NCI-H774 (cell line): Measurements from ENCODE around the gene MAP2K7.
"Not testable (repeated sequence)": the region's sequence is repeated elsewhere in the genome, so short reads cannot be mapped to it uniquely, and the experiment has no call there.

Experiments
- DNase-seq: peaks from one replicate; lab custom pipeline; 2025; lab: John Stamatoyannopoulos, UW

MAP2K7 gene

GRCh38 chr19:7908078-7908699 lies 4.5 kb downstream of the MAP2K7 start:
- no peak for DNase-seq

- DNase-seq = no peak
These were observed 5.2 kb downstream of the MAP2K7 start for GRCh38 chr19:7908742-7909461.

- DNase-seq = no peak
These were observed 5.9 kb downstream of the MAP2K7 start for GRCh38 chr19:7909471-7910067.

- no peak for DNase-seq
These were observed 6.9 kb downstream of the MAP2K7 start for GRCh38 chr19:7910321-7911161.

GRCh38 chr19:7911508-7912143 lies 7.9 kb downstream of the MAP2K7 start:
- no peak for DNase-seq

GRCh38 chr19:7912144-7912696 lies 8.5 kb downstream of the MAP2K7 start:
- DNase-seq = no peak

GRCh38 chr19:7912697-7913564 lies 9.3 kb downstream of the MAP2K7 start:
- DNase-seq = no peak

- no peak for DNase-seq
These were observed 10.0 kb downstream of the MAP2K7 start for GRCh38 chr19:7913652-7914051.

- no peak for DNase-seq
These were observed 10.4 kb downstream of the MAP2K7 start for GRCh38 chr19:7914099-7914498.

GRCh38 chr19:7914598-7915045 lies 10.9 kb downstream of the MAP2K7 start, which contains the start of gene TGFBR3L:
Gene TGFBR3L, plus strand, starts transcription at chr19:7914830.
- DNase-seq = no peak

- no peak for DNase-seq
These were observed 11.8 kb downstream of the MAP2K7 start for GRCh38 chr19:7915250-7916102.

GRCh38 chr19:7916103-7916954 lies 12.7 kb downstream of the MAP2K7 start:
- peak; percentile 31 for DNase-seq

GRCh38 chr19:7916955-7917266 lies 13.2 kb downstream of the MAP2K7 start:
- no peak for DNase-seq

- DNase-seq = no peak
These were observed 13.8 kb downstream of the MAP2K7 start for GRCh38 chr19:7917267-7918061.

GRCh38 chr19:7918062-7918614 lies 14.5 kb downstream of the MAP2K7 start:
- not testable (repeated sequence) for DNase-seq

GRCh38 chr19:7918615-7919421 lies 15.1 kb downstream of the MAP2K7 start:
- no peak for DNase-seq
